ENCODE data around the gene SYT11. TPM values are rescaled to one million over a fixed set of nuclear protein-coding genes. Genes with fewer than 3 reads are reported as not detected.

Gene SYT11
- total and polyA plus RNA-seq, 4 donors, result 0.49 to 1.2 (median 0.76) TPM

GRCh38 chr1:155858800-155859233 lies 550 bp upstream of the SYT11 start:
- peak in 1 of 2 donors; percentile 12 for TF ChIP-seq RXRA (IDR thresholded peaks at IDR 0.05)
- no peak for TF ChIP-seq ZBTB33 (IDR thresholded peaks at IDR 0.05)
- no peak for TF ChIP-seq FOXA2 (IDR thresholded peaks at IDR 0.05)
- TF ChIP-seq ATF3 (IDR thresholded peaks at IDR 0.05), result no peak
- no peak for TF ChIP-seq JUND (IDR thresholded peaks at IDR 0.05)
- no peak for TF ChIP-seq EGR1 (IDR thresholded peaks at IDR 0.05; ENCODE audit: low read depth in 2 of 2)
- TF ChIP-seq MAX (IDR thresholded peaks at IDR 0.05), result no peak
- TF ChIP-seq NR2F2 (IDR thresholded peaks at IDR 0.05), result no peak
- Histone ChIP-seq H3K27ac (ENCODE audit: low read depth in 1 of 2, low read length in 2 of 2) (peak overlapping the region; percentile 96 to 98), H3K9me3 (ENCODE audit: control insufficient read depth in 4 of 4, low read length in 3 of 4) (no peaks in the 10 kb centered on the region), H3K4me3 (ENCODE audit: low read depth in 1 of 3, low read length in 3 of 3) (peak overlapping the region; percentile 50 to 84 (median 63)), H3K36me3 (ENCODE audit: control insufficient read depth in 4 of 4, insufficient read depth in 3 of 4, low read depth in 1 of 4, low read length in 3 of 4) (peaks cover 0 to 6% (median 4%) of the 10 kb centered on the region in 4 donors), H3K27me3 (ENCODE audit: control insufficient read depth in 4 of 4, insufficient read depth in 4 of 4, low read length in 3 of 4) (no peaks in the 10 kb centered on the region), H3K9ac (ENCODE audit: low read depth in 1 of 2, low read length in 2 of 2) (peak overlapping the region; percentile 78 to 99), H3K4me1 (ENCODE audit: control insufficient read depth in 4 of 4, insufficient read depth in 4 of 4, low read length in 3 of 4) (peaks cover 5 to 23% (median 16%) of the 10 kb centered on the region in 4 donors)
- 39% methylated on average over 12 of the region's 12 CpGs for WGBS
- DNase-seq (ENCODE audit: low spot score), result no peak

- Histone ChIP-seq H3K36me3 (ENCODE audit: control insufficient read depth in 4 of 4, insufficient read depth in 3 of 4, low read depth in 1 of 4, low read length in 3 of 4) (no peaks in the 10 kb centered on the region), H3K4me3 (ENCODE audit: low read depth in 1 of 3, low read length in 3 of 3) (peak overlapping the region in 1 of 3 donors; percentile 5), H3K9ac (ENCODE audit: low read depth in 1 of 2, low read length in 2 of 2) (peak overlapping the region in 1 of 2 donors; percentile 28), H3K27ac (ENCODE audit: low read depth in 1 of 2, low read length in 2 of 2) (peak overlapping the region; percentile 96 to 98), H3K9me3 (ENCODE audit: control insufficient read depth in 4 of 4, low read length in 3 of 4) (no peaks in the 10 kb centered on the region), H3K4me1 (ENCODE audit: control insufficient read depth in 4 of 4, insufficient read depth in 4 of 4, low read length in 3 of 4) (peaks cover 5 to 23% (median 16%) of the 10 kb centered on the region in 4 donors), H3K27me3 (ENCODE audit: control insufficient read depth in 4 of 4, insufficient read depth in 4 of 4, low read length in 3 of 4) (no peaks in the 10 kb centered on the region)
- peak; percentile 40 for DNase-seq (ENCODE audit: low spot score)
- TF ChIP-seq JUND (IDR thresholded peaks at IDR 0.05) (peak in 1 of 2 donors; percentile 13), RXRA (IDR thresholded peaks at IDR 0.05) (no peak), GABPA (IDR thresholded peaks at IDR 0.05 in 1 of 2, conservative IDR thresholded peaks at IDR 0.05 in 1 of 2) (no peak), YY1 (IDR thresholded peaks at IDR 0.05) (peak; percentile 32), ZBTB33 (IDR thresholded peaks at IDR 0.05) (no peak), FOXA2 (IDR thresholded peaks at IDR 0.05) (no peak), RAD21 (IDR thresholded peaks at IDR 0.05) (no peak), MAX (IDR thresholded peaks at IDR 0.05) (no peak), SP1 (IDR thresholded peaks at IDR 0.05) (no peak), ATF3 (IDR thresholded peaks at IDR 0.05) (no peak), CTCF (IDR thresholded peaks at IDR 0.05; ENCODE audit: low read depth, low read length, missing input control) (no peak), TAF1 (conservative IDR thresholded peaks at IDR 0.05) (no peak), HNF4A (conservative IDR thresholded peaks at IDR 0.05) (no peak)
- 8% methylated on average over 35 of the region's 35 CpGs for WGBS
Observed at GRCh38 chr1:155859881-155860871, 809 bp downstream of the SYT11 start.
